SKM-1 (cell line): Measurements from ENCODE around the gene C11orf86.
"Not testable (repeated sequence)": the region's sequence is repeated elsewhere in the genome, so short reads cannot be mapped to it uniquely, and the experiment has no call there.

Experiments
- DNase-seq: peaks from one replicate; lab custom pipeline; 2025; ENCODE audit not compliant: unreplicated experiment; lab: John Stamatoyannopoulos, UW

The C11orf86 gene

DNA sequence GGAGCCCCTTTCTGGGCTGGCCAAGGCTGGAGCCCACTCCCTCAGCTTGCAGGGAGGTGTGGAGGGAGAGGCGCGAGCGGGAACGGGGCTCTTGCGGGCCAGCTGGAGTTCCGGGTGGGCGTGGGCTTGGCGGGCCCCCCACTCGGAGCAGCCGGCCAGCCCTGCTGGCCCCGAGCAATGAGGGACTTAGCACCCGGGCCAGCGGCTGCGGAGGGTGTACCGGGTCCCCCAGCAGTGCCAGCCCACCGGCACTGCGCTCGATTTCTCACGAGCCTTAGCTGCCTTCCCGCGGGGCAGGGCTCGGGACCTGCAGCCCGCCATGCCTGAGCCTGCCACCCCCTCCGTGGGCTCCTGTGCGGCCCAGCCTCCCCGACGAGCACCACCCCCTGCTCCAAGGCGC is 13.6 kb downstream of the C11orf86 start:
- not testable (repeated sequence) for DNase-seq

DNA sequence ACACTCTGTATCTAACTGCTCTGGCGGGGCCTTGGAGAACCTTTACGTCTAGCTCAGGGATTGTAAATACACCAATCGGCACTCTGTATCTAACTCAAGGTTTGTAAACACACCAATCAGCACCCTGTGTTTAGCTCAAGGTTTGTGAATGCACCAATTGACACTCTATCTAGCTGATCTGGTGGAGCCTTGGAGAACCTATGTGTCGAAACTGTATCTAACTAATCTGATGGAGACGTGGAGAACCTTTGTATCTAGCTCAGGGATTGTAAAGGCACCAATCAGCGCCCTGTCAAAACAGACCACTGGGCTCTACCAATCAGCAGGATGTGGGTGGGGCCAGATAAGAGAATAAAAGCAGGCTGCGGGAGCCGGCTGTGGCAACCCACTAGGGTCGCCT is 14.3 kb downstream of the C11orf86 start:
- not testable (repeated sequence) for DNase-seq

DNA sequence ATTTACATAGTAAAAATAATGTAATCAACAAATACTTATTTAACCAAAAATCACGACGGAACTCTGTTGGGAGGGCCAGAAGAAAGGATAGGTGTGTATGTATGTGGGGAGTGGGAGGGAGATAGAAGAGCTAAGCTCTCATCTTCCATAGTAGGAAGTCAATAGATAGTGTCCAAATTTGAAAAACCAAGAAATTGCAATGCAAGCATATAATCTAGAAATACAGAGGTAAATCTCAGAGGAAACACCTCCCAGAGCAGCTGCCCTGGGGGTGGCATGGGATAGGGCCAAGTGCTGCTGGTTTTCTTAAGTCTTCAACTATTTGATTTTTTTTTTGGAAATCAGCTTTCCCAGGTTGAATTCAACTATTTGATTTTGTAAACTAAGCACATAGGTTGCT is 16.9 kb downstream of the C11orf86 start:
- DNase-seq: no peak

DNA sequence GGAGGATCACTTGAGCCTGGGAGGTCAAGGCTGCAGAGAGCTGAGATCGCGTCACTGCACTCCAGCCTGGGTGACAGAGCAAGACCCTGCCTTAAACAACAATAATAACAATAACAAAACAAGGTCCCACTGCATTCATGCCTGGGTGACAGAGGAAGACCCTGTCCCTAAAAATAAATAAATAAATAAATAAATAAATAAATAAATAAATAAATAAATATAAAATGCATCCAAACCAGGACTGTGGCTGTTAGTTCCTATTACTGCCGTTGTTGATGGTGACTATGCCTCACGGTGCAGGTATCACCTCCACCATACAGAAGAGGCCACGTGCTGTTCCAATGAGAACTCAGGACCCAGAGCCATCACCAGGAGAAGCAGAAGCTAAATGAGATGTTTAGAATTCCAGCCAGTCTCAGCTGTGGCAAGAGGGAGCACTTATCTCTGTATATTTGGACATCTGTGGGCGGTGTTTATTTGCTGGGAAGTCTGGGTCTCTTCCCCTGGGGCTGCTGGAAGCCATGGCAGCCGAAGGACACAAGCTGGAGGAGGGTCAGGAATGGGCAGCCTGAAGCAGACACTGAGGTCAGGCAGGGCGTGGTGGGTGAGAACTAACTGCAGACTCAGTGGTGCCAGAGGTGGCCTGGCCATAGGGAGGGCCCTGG is 21.6 kb downstream of the C11orf86 start:
- no peak for DNase-seq

DNA sequence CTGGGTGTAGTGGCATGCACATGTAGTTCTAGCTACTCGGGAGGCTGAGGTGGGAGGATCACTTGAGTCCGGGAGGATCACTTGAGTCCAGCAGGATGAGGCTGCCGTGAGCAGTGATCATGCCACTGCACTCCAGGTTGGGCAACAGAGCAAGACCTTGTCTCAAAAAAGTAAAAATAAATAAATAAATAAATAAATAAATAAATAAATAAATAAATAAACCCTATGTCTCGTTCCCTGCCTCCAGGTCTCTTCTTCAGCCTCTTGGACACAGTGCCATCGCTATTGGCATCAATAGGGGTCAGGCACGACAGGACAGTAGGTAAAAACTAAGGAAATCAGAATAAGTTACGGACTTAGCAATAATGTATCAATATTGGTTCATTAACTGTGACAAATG is 24.5 kb downstream of the C11orf86 start:
- DNase-seq: no peak

GRCh38 chr11:67001332-67001731 is 26.2 kb downstream of the C11orf86 start:
- DNase-seq: no peak

DNA sequence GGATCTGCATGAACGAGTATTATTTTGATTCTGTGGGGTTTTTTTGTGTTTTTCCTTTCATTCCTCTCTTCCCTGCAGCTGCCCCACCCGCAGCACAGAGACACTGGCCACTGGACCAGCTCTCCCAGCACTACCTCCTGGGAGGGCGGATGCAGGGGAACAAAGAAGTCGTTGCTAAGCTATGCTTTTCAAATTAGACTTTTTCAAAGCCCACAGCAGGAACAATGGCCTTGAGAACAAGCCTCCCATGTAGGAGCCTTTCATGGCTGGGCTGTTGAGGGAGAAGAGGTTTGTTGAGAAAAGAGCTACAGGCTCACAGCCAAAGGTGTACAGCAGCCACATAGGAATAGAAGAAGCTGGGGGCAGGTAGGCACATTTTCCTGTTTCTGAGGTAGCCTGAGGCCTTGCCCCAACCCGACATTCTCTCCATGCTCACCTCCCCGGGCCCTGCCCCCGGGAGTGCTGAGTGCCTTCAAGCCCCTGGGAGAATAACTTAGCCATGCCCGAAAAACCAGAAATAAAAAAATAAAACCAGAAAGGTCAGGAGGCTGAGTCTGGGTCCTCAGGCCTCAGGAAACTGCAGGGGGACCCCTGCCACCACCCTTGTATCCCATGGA is 27.3 kb downstream of the C11orf86 start:
- DNase-seq: no peak

GRCh38 chr11:67002921-67003411 is 27.9 kb downstream of the C11orf86 start:
- no peak for DNase-seq

DNA sequence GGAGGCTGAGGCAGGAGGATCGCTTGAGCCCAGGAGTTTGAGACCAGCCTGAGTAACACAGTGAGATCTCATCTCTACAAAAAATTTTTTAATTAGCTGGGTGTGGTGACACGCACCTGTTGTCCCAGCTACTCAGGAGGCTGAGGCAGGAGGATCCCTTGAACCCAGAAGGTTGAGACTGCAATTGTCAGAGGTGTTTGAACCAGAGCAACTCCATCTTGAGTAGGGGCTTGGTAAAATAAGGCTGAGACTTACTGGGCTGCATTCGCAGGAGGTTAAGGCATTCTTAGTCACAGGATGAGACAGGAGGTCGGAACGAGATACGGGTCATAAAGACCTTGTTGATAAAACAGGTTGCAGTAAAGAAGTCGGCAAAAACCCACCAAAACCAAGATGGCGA is 30.1 kb downstream of the C11orf86 start:
- DNase-seq: not testable (repeated sequence)

GRCh38 chr11:67006029-67006884 is 31.2 kb downstream of the C11orf86 start:
- no peak for DNase-seq

GRCh38 chr11:67007126-67007525 is 32.0 kb downstream of the C11orf86 start:
- no peak for DNase-seq

- no peak for DNase-seq
Observed at GRCh38 chr11:67010296-67010905, 35.3 kb downstream of the C11orf86 start.

DNA sequence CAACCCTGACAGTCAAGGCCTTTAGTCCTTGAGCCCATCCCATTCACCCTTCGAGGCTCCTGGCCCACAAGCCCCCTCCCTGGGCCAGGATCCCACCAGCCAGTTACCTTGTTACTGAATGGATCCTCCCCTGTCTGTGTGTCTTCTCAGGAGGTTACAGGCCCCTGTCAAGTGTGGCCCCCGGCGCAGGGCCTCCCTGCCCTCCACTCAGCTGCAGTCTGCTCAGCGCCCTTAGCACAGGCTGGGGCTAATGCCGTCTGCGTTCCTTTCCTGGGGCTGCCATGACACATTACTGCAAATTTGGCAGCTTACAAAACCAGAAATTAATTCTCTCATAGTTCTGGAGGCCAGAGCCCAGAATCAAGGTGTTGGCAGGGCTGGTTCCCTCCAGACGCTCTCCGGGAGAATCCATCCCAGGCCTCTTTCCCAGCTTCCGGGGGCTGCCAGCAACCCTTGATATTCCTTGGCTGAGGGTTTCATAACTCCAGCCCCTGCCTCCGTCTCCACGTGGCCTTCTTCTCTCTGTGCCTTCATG is 38.5 kb downstream of the C11orf86 start:
- DNase-seq: no peak

GRCh38 chr11:67014343-67014742 is 39.2 kb downstream of the C11orf86 start:
- no peak for DNase-seq

DNA sequence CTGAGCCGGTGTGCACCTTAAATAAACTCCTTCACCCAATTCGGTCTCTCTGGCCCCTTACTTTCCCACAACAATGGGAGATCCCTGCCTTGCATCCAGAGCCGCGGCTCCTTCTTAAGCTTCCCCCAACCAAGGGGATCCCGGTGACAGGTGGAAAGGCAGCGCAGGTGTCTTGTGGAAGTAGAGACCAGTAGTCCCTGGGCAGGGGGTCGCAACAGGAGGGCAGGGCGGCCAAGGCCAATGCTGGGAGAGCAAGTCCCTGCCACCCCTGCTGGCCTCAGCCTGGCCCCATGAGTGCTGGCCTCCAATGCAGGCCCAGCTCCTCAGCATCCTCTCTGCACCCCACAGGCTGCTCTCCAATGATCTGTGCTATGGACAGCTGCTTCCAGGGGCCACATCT is 39.9 kb downstream of the C11orf86 start:
- DNase-seq: no peak

DNA sequence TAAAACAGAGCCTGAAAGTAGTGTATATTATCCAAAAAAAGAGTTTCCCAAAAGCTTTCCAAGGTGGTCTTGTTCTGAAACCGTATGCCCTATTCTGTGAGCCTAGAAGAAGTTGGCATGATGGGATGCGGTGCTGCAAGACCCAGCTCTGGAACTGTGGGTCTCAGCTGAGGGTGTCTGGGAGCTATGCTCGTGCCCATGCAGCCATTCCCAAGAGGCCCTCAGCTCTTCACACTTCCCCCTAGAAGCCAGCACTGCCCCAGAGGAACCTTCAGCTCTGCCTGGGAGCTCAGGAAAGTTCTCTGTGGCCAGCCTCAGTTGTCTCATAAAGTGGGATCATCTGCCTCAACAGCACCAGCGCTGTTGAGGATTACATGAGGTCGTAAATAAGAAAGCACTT is 41.4 kb downstream of the C11orf86 start:
- no peak for DNase-seq

DNA sequence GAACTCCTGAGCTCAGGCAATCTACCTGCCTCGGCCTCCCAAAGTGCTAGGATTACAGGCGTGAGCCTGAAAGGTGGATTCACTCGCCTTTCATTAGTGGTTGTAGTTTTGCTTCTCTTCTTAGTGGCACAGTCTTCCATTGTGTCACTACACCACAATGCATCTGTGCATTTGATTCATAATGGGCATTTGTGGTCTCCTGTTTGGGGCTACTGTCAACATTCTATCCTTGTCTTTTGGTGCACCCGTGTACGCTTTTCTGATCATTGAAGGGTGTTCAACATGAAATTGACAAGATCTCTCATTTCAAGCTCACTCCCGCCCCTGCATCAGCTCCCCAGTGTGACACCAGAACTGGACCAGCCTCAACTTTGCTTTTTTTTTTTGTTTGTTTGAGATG is 45.8 kb downstream of the C11orf86 start:
- no peak for DNase-seq

- no peak for DNase-seq
Observed at GRCh38 chr11:67022341-67022933, 47.3 kb downstream of the C11orf86 start.

DNA sequence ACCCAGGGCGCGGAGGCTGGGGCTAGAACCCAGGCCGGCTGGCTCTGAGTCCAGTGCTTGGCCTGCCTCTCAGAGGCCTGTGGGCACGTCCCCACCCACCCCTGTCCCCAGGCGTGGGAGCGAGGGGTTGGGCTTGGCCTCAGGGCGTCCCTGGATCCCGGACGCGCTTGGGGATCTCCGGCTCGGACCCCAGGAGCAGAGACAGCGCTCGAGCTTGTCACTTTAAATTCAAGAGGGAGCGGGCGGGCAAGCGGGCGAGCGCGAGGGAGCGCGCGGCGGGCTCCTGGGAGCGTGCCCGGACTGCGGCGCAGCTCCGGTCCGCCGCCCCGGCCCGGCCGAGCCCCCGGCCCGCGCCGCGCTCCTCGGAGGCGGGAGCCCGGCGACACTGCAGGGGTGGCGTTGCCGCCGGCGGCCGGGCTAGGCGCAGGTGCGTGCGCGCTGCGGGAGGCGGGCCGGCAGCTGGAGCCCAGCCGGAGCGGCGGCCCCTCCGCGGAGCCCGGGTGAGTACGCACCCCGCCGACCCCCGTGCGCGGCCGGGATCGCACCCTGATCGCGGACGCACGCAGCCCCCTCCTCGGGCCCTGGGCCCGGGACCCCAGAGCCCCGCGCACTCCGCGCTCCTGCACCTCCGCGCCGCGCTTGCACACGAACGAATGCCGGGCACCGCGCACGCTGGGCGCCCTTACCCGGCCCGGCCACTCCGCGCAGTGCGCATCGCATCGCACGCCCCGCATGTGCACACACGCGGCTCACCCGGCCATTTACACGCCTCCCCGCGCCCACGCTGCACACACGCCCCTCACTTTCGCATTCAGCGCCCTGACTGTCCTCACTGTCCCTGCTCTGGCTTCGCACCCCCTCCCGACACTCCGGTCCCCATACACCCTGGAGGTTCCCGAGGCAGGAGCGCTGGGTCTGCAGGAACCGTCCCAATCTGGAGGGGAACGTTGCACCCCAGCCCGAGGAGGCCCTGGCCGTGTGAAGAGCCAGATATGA is 48.2 kb downstream of the C11orf86 start, which contains the start of gene SYT12:
TSS of gene SYT12 (plus strand) at position 174 of the 996 bp plus-strand sequence. CDS start 7,011 bp downstream, outside the sequence.
- no peak for DNase-seq
